GM18861 (cell line): ENCODE data around the gene SRRM5.

Source experiments
- ATAC-seq: cut with Tn5 transposase; IDR thresholded peaks from one replicate; pipeline ENCODE4 v1.9.1; 2021; ENCODE audit not compliant: unreplicated experiment

The SRRM5 gene

DNA sequence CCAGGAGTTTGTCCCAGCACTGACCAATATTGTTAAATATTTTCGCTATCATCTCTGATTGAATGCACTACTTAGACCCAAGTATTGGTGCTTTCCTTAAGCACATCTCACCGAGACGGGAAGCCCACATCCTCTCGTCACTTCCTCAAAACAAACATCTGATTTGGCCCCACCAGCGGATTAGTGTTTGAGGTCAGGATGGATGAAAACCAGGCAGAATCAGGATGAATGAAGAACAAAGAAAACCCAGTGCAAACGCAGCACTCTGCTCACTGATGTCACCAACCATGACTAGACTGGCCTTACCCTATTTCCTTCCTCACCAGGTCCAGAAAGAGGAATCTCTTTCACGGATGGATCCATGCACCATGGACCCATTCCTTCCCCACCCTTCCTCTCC lies 52.1 kb downstream of the SRRM5 start:
- no peak for ATAC-seq
